Retina (tissue), 1 donor: ENCODE measurements around the gene BTAF1.
"Not testable (repeated sequence)": the region's sequence is repeated elsewhere in the genome, so short reads cannot be mapped to it uniquely, and the experiment has no call there.

Experiments used
- DNase-seq: peaks from one replicate; pipeline ENCODE4 v3.0.0-alpha.2; 2016

Gene BTAF1

DNA sequence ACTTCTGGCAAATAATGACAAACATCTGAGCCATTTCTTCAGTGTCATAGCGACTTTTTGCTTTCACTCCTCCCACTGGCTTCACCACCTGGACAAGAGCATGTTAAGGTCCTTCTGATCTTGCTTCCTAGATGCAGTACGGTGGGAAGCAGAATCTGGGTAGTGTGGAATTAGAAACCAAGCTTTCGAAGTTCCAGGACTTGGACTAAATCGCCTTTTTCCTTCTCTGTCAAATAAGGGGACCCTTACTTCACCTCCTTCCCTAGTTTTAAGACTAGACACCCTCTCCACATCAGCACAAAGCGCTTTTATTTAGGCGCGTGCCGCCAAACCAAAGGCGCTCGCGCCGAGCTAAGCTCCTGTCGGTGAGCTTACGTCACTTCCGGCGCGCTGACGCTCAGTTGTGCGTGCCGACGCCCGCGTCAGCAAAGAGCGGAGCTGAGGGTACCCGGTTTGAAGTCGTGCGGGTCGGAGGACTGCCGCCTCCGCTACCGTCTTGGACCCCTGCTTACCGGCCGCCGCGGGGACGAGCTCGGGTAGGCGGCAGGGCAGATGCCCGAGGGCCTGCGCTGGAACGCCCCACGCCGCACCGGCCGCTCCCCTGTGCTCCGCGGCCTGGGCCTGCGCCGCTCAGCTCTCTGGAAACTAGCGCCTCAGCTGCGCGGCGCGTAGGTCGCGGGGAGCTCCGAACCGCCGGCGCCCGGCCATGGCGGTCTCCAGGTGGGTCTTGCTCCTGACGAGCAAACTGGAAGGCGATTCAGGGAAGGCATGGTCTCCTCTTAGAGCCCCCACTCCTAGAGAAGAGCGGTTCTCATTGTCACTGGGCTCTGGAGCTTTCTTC is at the start of gene BTAF1:
TSS of gene BTAF1 (plus strand) at position 400 of the 841 bp plus-strand sequence. CDS start at position 707, 307 bp downstream.
- DNase-seq = peak; percentile 99

DNA sequence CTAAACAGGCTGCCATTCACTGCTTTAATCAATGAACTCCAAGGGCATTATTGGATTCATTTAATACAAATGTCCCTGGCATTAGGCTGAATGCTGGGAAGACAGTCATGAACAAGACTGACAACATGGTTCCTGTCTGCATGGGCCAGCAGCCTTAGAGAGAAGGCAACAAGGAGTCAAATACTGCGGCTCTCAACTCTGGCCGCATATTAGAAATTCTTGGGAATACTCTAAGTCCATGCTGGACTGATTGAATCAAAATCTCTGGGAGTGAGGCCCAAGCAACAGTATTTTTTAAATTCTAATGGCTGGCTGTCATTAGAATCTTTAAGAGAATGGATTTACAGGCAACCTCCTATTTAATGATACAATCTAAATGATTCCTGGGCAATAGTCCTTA is 48.4 kb upstream of the BTAF1 start:
- no peak for DNase-seq

DNA sequence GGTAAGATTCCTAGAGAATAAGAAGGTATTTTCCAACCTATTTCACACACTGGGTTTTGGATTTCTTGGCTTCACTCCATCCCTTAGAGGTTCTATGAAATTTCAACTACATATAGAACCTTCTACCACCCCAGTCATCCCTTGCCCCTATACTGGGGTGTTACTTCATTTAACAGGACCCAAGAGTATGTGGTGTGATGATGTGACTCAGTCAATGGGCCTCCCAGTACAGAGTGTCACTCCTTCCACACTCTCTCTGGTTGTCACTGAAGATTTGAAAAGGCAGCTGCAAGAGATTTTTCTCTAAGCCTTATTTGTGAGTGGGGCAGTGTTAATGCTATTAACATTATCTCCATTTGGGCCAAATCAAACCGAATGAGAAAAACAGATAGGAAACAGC is 47.8 kb upstream of the BTAF1 start:
- no peak for DNase-seq

- DNase-seq = peak; percentile 73
Observed at GRCh38 chr10:91879515-91880170, 43.9 kb upstream of the BTAF1 start.

- peak; percentile 57 for DNase-seq
Observed at GRCh38 chr10:91880310-91880709, 43.3 kb upstream of the BTAF1 start.

DNA sequence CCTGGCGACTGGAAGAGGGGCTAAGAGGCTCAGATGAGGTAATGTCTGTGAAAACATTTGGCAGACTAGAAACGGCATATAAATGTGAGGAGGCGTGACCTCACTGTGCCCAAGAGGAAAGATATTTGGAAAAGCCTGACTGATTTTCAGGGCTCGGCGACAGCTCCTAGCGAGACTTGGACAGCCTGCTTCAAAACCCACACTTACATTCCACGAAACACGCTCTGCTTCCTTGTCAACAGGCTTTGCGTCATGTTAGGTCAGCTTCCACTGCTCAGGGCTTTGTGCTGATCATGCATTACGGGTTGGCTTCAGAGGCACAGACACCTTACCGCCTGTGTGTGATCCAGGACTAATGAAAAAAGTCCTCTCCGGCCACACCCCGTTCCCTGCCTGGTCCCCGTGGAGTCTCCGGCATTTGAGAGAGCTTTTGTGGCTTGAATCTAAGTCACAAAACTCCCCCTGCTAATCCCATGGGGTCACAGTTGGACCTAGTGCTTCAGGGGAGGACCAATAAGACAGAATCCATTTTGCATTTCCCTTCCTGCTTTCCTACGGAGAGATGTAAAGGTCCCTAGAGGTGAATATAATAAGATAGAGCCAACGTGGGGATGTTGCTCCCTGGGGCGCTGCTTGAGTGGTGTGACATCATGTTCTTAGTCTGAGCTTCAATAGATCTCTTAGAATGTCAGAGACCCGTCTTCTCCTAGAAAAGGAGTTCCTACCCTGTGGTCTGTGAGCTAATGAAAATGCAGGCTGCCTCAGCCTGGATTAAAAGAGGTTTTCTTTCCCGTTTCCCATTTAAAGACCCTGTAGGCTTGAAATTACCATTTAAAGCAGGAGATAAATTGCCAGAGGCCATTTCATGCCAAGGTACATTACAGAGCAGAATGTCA is 39.8 kb upstream of the BTAF1 start:
- DNase-seq = peak; percentile 82

- no peak for DNase-seq
Observed at GRCh38 chr10:91884536-91884935, 39.0 kb upstream of the BTAF1 start.

DNA sequence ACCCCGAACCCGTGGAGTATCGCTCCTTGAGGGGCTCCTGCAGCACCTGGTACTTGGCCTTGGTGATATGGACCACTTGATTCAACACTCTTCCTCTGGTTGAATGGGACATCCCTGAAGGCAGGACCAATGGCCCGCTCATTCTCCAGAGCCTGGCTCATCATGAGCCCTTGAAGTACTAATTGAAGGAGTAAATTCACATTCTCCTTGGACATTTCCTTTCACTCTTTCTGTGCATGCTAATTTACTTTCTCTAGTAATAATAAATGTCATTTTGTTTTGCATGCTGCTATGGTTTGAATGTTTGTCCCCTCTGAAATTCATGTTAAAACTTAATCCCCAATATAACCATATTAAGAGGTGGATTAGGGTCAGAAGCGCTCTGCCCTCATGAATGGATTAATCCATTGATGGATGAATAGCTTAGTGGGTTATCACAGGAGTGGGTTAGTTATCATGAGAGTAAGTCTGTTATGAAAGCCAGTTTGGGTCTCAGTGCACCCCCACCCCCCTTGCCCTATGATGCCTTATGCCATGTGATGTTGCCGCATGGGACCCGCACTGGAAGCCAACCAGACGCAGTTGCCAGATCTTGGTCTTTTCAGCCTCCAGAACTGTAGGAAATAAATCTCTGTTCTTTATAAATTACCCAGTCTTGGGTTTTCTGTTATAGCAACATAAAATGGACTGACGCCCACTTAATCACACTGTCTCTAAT is 38.0 kb upstream of the BTAF1 start:
- DNase-seq = no peak

- DNase-seq = no peak
Observed at GRCh38 chr10:91886954-91887271, 36.7 kb upstream of the BTAF1 start.

- peak; percentile 94 for DNase-seq
Observed at GRCh38 chr10:91887272-91888076, 36.1 kb upstream of the BTAF1 start.

GRCh38 chr10:91891125-91892001 is 32.2 kb upstream of the BTAF1 start:
- no peak for DNase-seq

GRCh38 chr10:91893051-91893450 is 30.5 kb upstream of the BTAF1 start:
- DNase-seq = no peak

DNA sequence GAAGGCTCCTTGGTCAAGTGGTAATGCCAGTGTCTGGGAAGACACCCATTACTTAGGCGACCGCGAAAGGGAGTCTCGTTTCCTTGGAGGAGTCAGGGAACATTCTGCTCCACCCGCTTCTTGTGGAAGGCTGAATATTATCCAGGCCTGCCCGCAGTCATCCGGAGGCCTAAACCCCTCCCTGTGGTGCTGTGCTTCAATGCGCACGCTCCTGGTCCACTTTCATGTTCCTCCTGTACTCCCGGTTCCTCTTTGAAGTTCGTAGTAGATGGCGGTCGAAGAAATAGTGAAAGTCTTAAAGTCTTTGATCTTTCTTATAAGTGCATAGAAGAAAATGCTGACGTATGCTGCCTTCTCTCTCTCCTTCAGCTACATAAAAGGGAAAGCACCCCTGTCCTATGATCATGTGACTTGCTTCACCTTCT is 29.3 kb upstream of the BTAF1 start:
- not testable (repeated sequence) for DNase-seq

DNA sequence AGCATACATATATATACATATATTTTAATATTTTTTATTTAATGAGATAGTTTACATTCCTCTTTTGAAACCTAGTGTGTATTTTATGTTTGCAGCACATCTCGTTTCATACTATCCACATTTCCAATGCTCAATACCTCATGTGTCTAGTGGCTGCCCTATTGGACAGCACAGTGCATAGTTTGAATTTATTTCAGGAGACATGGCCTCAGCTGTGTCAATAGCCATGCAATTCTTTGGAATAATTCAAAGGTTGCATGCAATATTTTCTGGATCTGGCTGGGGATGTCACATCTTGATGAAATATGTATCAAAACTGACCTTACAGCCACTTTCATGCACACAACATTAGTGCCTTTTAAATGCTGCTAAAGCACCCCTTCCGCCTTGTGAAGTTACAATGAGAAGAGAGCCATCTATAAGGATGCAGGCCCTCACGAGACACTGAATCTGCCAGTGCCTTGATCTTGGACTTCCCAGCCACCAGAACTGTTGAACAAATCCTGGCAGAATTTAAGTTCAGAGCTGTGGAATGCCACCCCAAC is 27.3 kb upstream of the BTAF1 start:
- no peak for DNase-seq

- DNase-seq = no peak
Observed at GRCh38 chr10:91897421-91897820, 26.1 kb upstream of the BTAF1 start.

DNA sequence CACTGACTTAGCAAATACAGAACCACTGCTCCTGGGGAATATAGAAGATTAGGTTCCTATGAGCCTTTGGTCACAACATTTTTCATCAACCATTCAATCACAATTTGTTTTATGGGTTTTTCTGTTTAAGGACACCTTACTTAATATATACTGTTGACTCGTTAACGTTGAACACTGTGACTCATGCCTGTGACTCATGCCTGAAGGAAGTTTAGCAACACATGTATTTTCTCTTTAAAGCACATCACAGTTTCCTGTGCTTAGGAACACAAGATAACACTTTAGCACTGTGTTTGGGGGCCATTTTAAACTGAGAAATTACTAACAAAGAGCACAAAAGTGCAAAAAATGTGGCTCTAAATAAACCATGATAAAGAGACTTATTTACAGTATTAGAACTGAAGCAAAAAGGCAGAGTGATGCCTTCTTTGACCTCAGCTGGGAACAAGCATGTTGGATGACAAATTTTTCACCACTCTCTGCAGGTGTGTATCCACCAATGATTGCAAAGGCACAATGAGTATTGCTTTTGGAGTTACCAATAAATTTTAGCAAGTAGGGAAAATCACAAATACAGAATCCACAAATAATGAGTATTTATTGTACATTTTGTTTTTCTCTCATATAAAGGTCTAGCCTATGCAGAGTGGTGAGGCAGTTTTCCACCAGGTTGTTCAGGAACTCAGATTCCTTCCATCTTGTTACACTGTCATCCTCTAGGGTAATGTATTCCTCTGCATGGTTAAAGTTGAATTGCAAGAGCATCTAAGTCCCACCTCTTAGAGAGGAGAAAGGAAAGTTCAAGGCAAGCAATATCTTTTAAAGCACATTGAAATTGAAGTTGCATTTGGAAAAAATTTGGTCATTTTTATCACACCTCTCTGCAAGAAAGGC is 21.5 kb upstream of the BTAF1 start:
- no peak for DNase-seq

DNA sequence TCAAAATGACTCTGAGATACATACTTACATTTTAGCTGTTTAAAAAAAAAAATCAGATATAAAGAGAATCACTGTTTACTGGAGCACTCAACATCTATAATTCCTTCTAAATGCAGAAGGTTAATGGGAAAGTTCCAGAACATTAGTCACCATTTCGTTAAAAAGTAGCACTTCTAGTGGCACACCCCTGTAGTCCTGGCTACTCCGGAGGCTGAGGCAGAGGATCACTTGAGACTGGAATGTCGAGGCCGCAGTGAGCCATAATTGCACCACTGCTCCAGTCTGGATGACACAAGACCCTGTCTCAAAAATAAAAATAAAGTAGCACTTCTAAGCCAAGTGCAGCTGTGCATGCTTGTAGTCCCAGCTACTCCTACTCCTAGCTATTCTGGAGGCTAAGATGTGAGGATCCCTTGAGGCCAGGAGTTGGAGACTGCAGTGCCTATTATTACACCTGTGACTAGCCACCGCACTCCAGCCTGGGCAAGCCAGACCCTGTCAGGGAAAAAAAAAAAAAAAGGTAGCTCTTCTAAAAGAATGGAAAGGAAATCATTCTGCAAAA is 16.5 kb upstream of the BTAF1 start:
- no peak for DNase-seq

- DNase-seq = no peak
Observed at GRCh38 chr10:91907914-91908336, 15.6 kb upstream of the BTAF1 start.
